Right lobe of liver (tissue), 4 donors: Measurements from ENCODE around the gene BIK.
"Not testable (repeated sequence)": the region's sequence is repeated elsewhere in the genome, so short reads cannot be mapped to it uniquely, and the experiment has no call there.

Experiments
- POLR2A ChIP-seq: fragments of 450-650 bp; IDR thresholded peaks from one replicate; pipeline ENCODE4 v1.6.1; 2017; ENCODE audit warnings: antibody characterized with exemption, mild to moderate bottlenecking
- TF ChIP-seq, protein P1 (sequence below), 4 donors: fragments of 200-600 bp in 3 of 4; fragments of 450-650 bp in 1 of 4; IDR thresholded peaks; one replicate each; pipeline versions ENCODE4 v1.5.1 to v1.8.0; 2016 to 2022; ENCODE audit warnings: antibody characterized with exemption in 4 of 4, mild to moderate bottlenecking in 2 of 4
- donor health status: DM: no; HTN: no; CAD: no.
- donor health status: DM: no; HTN: no; CAD: no.
- donor health status: DM: no; HTN: yes; CAD: no.

GRCh38 chr22:43104056-43104625 is 6.4 kb upstream of the BIK start:
- TF ChIP-seq, protein P1, sequence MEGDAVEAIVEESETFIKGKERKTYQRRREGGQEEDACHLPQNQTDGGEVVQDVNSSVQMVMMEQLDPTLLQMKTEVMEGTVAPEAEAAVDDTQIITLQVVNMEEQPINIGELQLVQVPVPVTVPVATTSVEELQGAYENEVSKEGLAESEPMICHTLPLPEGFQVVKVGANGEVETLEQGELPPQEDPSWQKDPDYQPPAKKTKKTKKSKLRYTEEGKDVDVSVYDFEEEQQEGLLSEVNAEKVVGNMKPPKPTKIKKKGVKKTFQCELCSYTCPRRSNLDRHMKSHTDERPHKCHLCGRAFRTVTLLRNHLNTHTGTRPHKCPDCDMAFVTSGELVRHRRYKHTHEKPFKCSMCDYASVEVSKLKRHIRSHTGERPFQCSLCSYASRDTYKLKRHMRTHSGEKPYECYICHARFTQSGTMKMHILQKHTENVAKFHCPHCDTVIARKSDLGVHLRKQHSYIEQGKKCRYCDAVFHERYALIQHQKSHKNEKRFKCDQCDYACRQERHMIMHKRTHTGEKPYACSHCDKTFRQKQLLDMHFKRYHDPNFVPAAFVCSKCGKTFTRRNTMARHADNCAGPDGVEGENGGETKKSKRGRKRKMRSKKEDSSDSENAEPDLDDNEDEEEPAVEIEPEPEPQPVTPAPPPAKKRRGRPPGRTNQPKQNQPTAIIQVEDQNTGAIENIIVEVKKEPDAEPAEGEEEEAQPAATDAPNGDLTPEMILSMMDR (IDR thresholded peaks at IDR 0.05): not testable (repeated sequence)
- TF ChIP-seq POLR2A: not testable (repeated sequence)
